ENCODE results near the gene SULT1C4. TPM values are rescaled to one million over a fixed set of nuclear protein-coding genes. Genes with fewer than 3 reads are reported as not detected.

The SULT1C4 gene
- total RNA-seq, 1 experiment from 2014 or later, result not detected

DNA sequence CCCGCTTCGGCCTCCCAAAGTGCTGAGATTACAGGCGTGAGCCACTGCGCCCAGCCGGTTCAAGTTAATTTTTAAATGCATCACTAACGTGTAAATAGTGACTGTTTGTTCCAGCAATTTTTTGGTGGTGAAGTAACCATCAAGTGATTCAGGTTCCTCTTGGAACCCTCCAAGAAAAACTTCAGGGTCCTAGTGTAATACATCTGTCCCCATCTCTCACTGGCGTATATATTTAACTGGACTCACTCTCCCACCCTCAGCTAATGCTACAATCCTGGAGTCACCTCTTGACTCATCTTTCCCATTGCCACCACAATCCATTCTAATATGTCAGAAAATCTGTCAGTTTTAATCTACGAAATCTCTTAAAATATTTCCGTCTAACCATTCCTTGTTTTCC, 10.3 kb downstream of the SULT1C4 start:
- CTCF ChIA-PET, result interaction anchor here (0.5 to 0.6 kb wide), 2 partner anchors 9 to 432 kb away, joined by 3 to 6 read pairs; no protein-coding TSS in a partner anchor
- no peak for ATAC-seq

GRCh38 chr2:108390340-108390739, 12.6 kb downstream of the SULT1C4 start:
- DNase-seq (ENCODE audit: low read depth, low spot score), result no peak
- in situ Hi-C loops (cut with HindIII; ENCODE audit: low pct_unique_long_range_greater_than_20kb, low sequenced_read_pairs), result no loop called here
- CTCF ChIA-PET, result no interaction called here

More for the DNA sequence above, 10.3 kb downstream of the SULT1C4 start:
- Histone ChIP-seq H3K36me3 (ENCODE audit: control insufficient read depth, insufficient read depth, low read length) (no peaks in the 10 kb centered on the region), H3K9me3 (ENCODE audit: control insufficient read depth, insufficient read depth, low read depth, low read length) (no peaks in the 10 kb centered on the region), H3K4me1 (ENCODE audit: control insufficient read depth, insufficient read depth, low read length) (no peaks in the 10 kb centered on the region), H3K27me3 (ENCODE audit: control insufficient read depth, insufficient read depth, low read length) (no peaks in the 10 kb centered on the region), H3K27ac (ENCODE audit: low read length) (no peak overlapping the region), H3K4me3 (ENCODE audit: low read depth in 2 of 2, low read length in 2 of 2) (no peak overlapping the region)
- TF ChIP-seq REST (IDR thresholded peaks at IDR 0.05; ENCODE audit: insufficient read depth in 1 of 2, low read depth in 2 of 2, low read length in 1 of 2), result no peak
- TF ChIP-seq TCF7L2 (IDR thresholded peaks at IDR 0.05; ENCODE audit: low read depth, low read length), result no peak
- TF ChIP-seq POLR2AphosphoS5 (IDR thresholded peaks at IDR 0.05; ENCODE audit: low read depth, low read length), result no peak
- no peak for TF ChIP-seq CTCF (IDR thresholded peaks at IDR 0.05)
- no peak for TF ChIP-seq SIN3A (IDR thresholded peaks at IDR 0.05; ENCODE audit: borderline replicate concordance, insufficient read depth, low read depth, low read length)
- POLR2A ChIA-PET, result interaction anchor here (0.7 kb wide), 1 partner anchor 12 kb away, joined by 17 read pairs; no protein-coding TSS in a partner anchor
- intact Hi-C loops (cut with micrococcal nuclease; ENCODE audit: unreplicated experiment) (no loop called here), in situ Hi-C loops (cut with HindIII; ENCODE audit: low pct_unique_long_range_greater_than_20kb, low sequenced_read_pairs) (no loop called here)
- no TSS peak for BruUV-seq (replicated peaks)
- no peak for DNase-seq (ENCODE audit: low read depth, low spot score)

More at GRCh38 chr2:108390340-108390739, 12.6 kb downstream of the SULT1C4 start:
- Histone ChIP-seq H3K36me3 (ENCODE audit: control insufficient read depth, insufficient read depth, low read length) (no peaks in the 10 kb centered on the region), H3K4me1 (ENCODE audit: control insufficient read depth, insufficient read depth, low read length) (no peaks in the 10 kb centered on the region), H3K27me3 (ENCODE audit: control insufficient read depth, insufficient read depth, low read length) (no peaks in the 10 kb centered on the region), H3K9me3 (ENCODE audit: control insufficient read depth, insufficient read depth, low read depth, low read length) (no peaks in the 10 kb centered on the region), H3K27ac (ENCODE audit: low read length) (no peak overlapping the region), H3K4me3 (ENCODE audit: low read depth in 2 of 2, low read length in 2 of 2) (no peak overlapping the region)
- ATAC-seq, result no peak
- intact Hi-C loops (cut with micrococcal nuclease; ENCODE audit: unreplicated experiment), result no loop called here
- TF ChIP-seq SIN3A (IDR thresholded peaks at IDR 0.05; ENCODE audit: borderline replicate concordance, insufficient read depth, low read depth, low read length), result no peak
- no peak for TF ChIP-seq TCF7L2 (IDR thresholded peaks at IDR 0.05; ENCODE audit: low read depth, low read length)
- no peak for TF ChIP-seq REST (IDR thresholded peaks at IDR 0.05; ENCODE audit: insufficient read depth in 1 of 2, low read depth in 2 of 2, low read length in 1 of 2)
- POLR2A ChIA-PET, result no interaction called here
- no TSS peak for BruUV-seq (replicated peaks)

All from Panc1 (cell line).